ENCODE measurements around the gene CCDC88C.

GRCh38 chr14:91379579-91379932, 38.1 kb downstream of the CCDC88C start:
- TF ChIP-seq CTCF (IDR thresholded peaks at IDR 0.05; ENCODE audit: low read depth, low read length) (no peak), EZH2phosphoT487 (IDR thresholded peaks at IDR 0.05; ENCODE audit: low read depth) (no peak)

All from OCI-LY3 (cell line).